HG03442 (cell line): ENCODE data around the gene BAHCC1.

ENCODE experiments used
- ATAC-seq: cut with Tn5 transposase; IDR thresholded peaks from one replicate; pipeline ENCODE4 v1.9.1; 2021; ENCODE audit warnings: mild to moderate bottlenecking, moderate library complexity; ENCODE audit not compliant: unreplicated experiment

BAHCC1 gene

GRCh38 chr17:81511804-81512561 is 116.7 kb downstream of the BAHCC1 start:
- no peak for ATAC-seq

- peak; percentile 39 for ATAC-seq
Measured at GRCh38 chr17:81512562-81513371, 117.5 kb downstream of the BAHCC1 start, which contains the start of gene ACTG1. Gene ACTG1, minus strand, starts transcription at chr17:81512799. Its CDS starts 445 bp downstream, at chr17:81512354.

GRCh38 chr17:81513372-81513752 is 118.1 kb downstream of the BAHCC1 start:
- ATAC-seq: peak; percentile 1

GRCh38 chr17:81513753-81514488 is 118.7 kb downstream of the BAHCC1 start:
- no peak for ATAC-seq

- ATAC-seq: no peak
Measured at GRCh38 chr17:81514489-81514738, 119.2 kb downstream of the BAHCC1 start.

- ATAC-seq: no peak
Measured at GRCh38 chr17:81514739-81515529, 119.7 kb downstream of the BAHCC1 start.

- no peak for ATAC-seq
Measured at GRCh38 chr17:81515530-81516041, 120.3 kb downstream of the BAHCC1 start.
